Choroid plexus epithelial cell (primary cell): ENCODE measurements around the gene CHRNA3.

Experiments
- DNase-seq: peaks from one replicate; pipeline ENCODE4 v3.0.0-alpha.2; 2010; ENCODE audit warnings: low read depth
- H3K4me3 ChIP-seq: 2 replicates; pipeline ENCODE4 v1.5.1; 2011; ENCODE audit warnings: low read depth, mild to moderate bottlenecking, control low read depth, low read length, moderate library complexity
- TF ChIP-seq, protein P1 (sequence below): conservative IDR thresholded peaks from 2 replicates; pipeline ENCODE4 v1.5.1; 2011; ENCODE audit warnings: low read depth, mild to moderate bottlenecking, control low read depth, inconsistent platforms, low read length, moderate library complexity

CHRNA3 gene

DNA sequence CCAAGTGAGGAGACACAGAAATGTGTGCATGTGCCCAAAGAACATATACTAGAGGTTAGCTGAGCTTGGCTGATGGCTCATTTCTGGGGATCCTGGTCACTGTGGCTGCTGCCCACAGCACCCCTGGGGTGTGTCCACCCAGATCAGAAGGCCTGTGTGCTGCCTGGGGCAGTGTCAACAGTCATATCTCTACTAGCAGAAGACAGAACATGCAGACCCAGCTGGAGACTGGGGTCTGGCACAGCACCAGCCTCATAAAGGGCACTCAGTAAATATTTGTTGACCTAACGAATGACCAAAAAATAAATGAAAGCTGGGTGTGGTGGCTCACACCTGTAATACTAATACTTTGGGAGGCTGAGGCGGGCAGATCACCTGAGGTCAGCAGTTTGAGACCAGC, 16.4 kb downstream of the CHRNA3 start:
- H3K4me3 ChIP-seq: no peak overlapping the region
- TF ChIP-seq, protein P1, sequence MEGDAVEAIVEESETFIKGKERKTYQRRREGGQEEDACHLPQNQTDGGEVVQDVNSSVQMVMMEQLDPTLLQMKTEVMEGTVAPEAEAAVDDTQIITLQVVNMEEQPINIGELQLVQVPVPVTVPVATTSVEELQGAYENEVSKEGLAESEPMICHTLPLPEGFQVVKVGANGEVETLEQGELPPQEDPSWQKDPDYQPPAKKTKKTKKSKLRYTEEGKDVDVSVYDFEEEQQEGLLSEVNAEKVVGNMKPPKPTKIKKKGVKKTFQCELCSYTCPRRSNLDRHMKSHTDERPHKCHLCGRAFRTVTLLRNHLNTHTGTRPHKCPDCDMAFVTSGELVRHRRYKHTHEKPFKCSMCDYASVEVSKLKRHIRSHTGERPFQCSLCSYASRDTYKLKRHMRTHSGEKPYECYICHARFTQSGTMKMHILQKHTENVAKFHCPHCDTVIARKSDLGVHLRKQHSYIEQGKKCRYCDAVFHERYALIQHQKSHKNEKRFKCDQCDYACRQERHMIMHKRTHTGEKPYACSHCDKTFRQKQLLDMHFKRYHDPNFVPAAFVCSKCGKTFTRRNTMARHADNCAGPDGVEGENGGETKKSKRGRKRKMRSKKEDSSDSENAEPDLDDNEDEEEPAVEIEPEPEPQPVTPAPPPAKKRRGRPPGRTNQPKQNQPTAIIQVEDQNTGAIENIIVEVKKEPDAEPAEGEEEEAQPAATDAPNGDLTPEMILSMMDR: no peak

DNA sequence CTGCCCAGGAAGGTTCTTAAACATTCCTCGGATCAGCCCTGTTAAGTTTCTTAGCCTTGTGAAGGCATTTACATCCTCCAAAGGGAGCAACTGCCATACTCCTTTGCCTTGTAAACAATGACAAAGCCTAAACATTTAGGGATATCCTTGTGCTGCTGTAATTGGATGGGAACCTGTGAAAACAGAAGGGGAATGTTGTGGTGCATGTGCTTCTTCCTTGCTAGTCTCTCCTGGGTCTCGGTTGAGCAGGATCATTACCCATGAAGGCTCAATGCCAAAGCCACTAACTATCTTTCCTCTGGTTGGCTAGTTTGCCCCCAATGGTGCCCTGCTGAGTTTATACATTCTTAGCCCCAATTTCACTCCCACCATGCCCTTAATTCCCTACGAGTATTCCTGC, 17.3 kb downstream of the CHRNA3 start:
- H3K4me3 ChIP-seq: no peak overlapping the region
- TF ChIP-seq, protein P1: no peak
- no peak for DNase-seq

More for the DNA sequence above, 16.4 kb downstream of the CHRNA3 start:
- DNase-seq: no peak

DNA sequence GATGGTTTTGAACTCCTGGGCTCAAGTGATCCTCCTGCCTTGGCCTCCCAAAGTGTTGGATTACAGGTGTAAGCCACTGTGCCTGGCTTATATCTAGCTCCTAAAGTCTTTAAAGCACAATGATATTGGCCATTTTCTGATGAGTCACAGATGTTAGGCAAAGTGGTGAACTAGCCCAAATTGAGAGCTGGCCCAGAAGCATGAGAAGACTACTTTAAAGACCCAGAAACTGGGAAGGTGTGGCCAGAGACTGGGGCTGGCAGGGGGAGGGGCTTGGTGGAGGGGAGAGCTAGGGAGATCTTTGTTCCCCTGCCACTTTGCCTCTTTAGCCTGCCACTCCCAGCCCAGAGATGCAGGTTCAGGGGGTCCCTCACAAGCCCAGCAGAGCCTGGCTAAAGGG, 21.6 kb downstream of the CHRNA3 start:
- TF ChIP-seq, protein P1: no peak
- H3K4me3 ChIP-seq: no peak overlapping the region
- DNase-seq: no peak

DNA sequence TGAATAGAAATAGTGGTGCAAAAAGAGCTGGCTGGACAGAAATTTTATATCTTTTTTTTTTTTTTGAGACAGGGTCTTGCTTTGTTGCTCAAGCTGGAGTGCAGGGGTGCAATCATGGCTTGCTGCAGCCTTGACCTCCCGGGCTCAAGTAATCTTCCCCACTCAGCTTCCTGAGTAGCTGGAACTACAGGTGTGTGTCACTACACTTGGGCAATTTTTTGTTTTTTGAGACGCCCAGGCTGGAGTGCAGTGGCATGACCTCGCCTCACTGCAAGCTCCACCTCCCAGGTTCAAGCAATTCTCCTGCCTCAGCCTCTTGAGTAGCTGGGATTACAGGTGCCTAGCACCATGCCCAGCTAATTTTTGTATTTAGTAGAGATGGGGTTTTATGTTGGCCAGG, 22.4 kb downstream of the CHRNA3 start:
- H3K4me3 ChIP-seq: no peak overlapping the region
- DNase-seq: no peak
- TF ChIP-seq, protein P1: no peak

DNA sequence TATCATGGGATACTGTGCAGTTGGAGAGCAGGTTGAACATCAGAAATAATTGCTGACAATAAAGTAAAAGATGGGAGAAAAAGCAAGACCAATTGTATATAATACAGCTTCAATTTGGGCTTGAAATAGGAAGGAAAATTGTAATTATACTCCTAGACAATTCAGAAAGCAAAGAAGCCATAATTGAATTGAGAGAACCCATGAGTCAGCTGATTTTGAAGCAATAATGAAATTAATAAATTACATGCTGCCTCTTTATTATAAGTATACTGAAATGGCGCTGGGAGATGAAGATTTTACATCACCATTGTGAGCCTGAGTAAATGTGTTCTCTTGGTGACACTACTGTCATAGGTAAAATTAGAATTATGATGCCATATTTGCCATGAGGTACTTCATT, 23.2 kb downstream of the CHRNA3 start:
- H3K4me3 ChIP-seq: no peak overlapping the region
- DNase-seq: no peak
- TF ChIP-seq, protein P1: no peak

DNA sequence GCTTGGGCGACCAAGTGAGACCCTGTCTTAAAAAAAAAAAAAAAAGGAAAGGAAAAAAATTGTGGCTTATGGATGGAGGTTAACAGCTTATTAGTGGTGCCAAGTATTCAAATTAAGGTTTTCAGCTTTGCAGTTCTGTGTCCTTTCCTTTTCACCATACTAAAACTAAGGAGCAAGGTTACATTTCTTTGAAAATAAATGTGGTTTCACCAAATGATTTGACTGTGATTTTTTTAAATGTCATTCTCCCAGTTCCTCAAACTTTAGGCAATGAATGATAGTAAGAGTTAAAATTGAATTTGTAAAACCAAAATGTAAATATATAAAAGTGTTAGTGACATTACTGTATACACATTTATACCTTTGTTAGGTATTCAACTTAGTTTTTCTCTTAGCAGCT, 45.9 kb downstream of the CHRNA3 start:
- H3K4me3 ChIP-seq: no peak overlapping the region

DNA sequence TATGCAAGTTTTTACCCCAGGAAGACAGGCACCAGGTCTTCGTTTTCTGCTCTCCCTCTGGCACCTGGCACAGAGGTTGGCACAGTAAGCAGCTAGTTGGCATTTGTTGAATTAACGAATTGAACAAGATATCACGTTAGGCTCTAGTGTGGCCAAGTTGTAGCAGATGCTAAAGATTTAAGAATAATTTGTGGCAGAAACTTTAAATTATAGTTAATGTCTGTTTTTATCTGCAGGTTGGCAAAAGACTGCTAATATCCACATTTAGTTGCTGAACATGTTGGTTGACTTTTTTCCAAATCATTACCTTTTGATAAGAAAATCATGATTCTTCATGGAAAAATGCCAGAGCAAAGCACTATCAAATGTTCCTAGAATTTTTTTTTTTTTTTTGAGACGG, 47.4 kb downstream of the CHRNA3 start:
- no peak overlapping the region for H3K4me3 ChIP-seq
- DNase-seq: no peak
- TF ChIP-seq, protein P1: no peak

More for the DNA sequence above, 45.9 kb downstream of the CHRNA3 start:
- TF ChIP-seq, protein P1: no peak
- DNase-seq: no peak
